ENCODE data around the gene TTYH3.

The TTYH3 gene

DNA sequence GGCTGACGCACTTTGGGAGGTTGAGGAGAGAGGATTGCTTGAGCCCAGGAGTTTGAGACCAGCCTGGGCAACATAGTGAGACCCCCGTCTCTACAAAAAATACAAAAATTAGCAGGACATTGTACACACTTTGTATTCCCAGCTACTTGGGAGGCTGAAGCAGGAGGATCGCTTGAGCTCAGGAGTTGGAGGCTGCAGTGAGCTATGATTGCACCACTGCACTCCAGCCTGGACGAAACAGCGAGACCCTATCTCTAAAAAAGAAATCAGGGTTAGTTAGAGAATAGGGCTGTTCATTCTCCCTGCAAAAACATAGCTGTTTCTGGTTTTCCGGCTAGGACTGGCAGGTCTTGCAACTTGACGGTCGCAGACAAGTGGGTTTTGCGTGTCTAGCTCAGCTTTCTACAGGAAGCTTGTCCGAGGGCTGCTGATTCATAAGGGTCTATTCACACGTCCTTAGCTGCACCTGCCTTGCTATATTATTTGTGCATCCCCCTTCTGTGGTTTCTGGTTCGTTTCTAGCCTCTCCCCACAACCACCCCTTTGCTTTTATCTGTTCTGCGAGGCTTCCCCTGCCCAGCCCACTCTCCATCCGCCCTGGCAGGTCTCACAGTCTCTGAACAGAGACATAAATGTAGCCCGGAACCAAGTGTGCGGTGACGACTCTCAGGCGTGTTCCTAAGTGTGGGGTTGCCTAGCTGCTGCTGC is 66.9 kb downstream of the TTYH3 start:
- Histone ChIP-seq H3K4me1 (ENCODE audit: control insufficient read depth, insufficient read depth, low read length, poor library complexity, severe bottlenecking) (peaks cover 15% of the 10 kb centered on the region), H3K27me3 (replicated peaks; ENCODE audit: control insufficient read depth, insufficient read depth, low read length, poor library complexity, severe bottlenecking) (no peaks in the 10 kb centered on the region), H3K9me3 (ENCODE audit: control insufficient read depth, low read length) (no peaks in the 10 kb centered on the region), H3K27ac (ENCODE audit: insufficient read depth, low read length, poor library complexity, severe bottlenecking) (peak overlapping the region; percentile 9), H3K36me3 (ENCODE audit: control insufficient read depth, insufficient read depth, low read length) (no peaks in the 10 kb centered on the region), H3K4me3 (ENCODE audit: insufficient read depth, low read depth, low read length, poor library complexity, severe bottlenecking) (peak overlapping the region; percentile 32)
- peak; percentile 13 to 45 (median 27) for DNase-seq

DNA sequence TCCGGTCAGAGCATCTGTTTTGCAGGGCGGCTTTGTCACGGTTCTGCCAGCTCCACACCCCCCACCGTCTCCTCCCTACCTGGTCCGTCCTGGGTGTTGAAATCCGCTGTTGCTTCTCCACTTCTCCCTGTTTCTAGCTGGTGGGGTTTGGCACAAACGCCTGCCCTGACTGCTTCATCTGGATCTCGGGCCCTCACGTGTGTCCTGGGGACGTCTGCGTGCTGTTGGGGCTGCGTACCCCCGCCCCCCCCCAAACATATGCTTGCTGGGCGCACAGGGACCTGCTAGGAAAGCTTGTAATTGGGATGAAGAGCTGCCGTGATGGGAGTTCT is 67.5 kb downstream of the TTYH3 start:
- Histone ChIP-seq H3K9me3 (ENCODE audit: control insufficient read depth, low read length) (no peaks in the 10 kb centered on the region), H3K4me3 (ENCODE audit: insufficient read depth, low read depth, low read length, poor library complexity, severe bottlenecking) (peak overlapping the region; percentile 32), H3K4me1 (ENCODE audit: control insufficient read depth, insufficient read depth, low read length, poor library complexity, severe bottlenecking) (peaks cover 15% of the 10 kb centered on the region), H3K36me3 (ENCODE audit: control insufficient read depth, insufficient read depth, low read length) (no peaks in the 10 kb centered on the region), H3K27me3 (replicated peaks; ENCODE audit: control insufficient read depth, insufficient read depth, low read length, poor library complexity, severe bottlenecking) (no peaks in the 10 kb centered on the region), H3K27ac (ENCODE audit: insufficient read depth, low read length, poor library complexity, severe bottlenecking) (peak overlapping the region; percentile 9)
- DNase-seq: no peak

- no peak for DNase-seq
- H3K9me3 ChIP-seq (ENCODE audit: control insufficient read depth, low read length): no peaks in the 10 kb centered on the region
- H3K27me3 ChIP-seq (replicated peaks; ENCODE audit: control insufficient read depth, insufficient read depth, low read length, poor library complexity, severe bottlenecking): no peaks in the 10 kb centered on the region
- no peak overlapping the region for H3K27ac ChIP-seq (ENCODE audit: insufficient read depth, low read length, poor library complexity, severe bottlenecking)
- no peak overlapping the region for H3K4me3 ChIP-seq (ENCODE audit: insufficient read depth, low read depth, low read length, poor library complexity, severe bottlenecking)
- H3K4me1 ChIP-seq (ENCODE audit: control insufficient read depth, insufficient read depth, low read length, poor library complexity, severe bottlenecking): peaks cover 15% of the 10 kb centered on the region
- H3K36me3 ChIP-seq (ENCODE audit: control insufficient read depth, insufficient read depth, low read length): no peaks in the 10 kb centered on the region
Measured at GRCh38 chr7:2700141-2700850, 68.5 kb downstream of the TTYH3 start.

DNA sequence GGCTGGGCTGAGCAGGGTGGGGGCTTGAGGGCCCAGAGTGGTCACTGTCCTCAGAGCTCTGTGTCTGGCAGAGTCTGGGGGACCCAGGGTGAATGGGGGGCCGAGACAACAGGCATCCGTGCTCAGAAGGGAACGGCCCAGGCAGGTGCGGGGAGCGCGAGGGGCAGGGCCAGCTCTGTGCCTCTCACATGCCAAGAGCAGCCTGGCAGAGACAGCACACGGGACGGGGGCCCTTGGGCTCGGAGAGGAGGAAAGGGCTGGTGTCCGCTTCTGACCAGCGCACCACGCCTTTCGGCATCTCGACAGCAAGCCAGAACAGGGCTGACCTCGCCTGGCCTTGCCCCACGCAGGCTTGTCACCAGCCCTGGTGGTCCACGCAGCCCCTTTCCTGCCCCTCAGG is 69.6 kb downstream of the TTYH3 start:
- Histone ChIP-seq H3K9me3 (ENCODE audit: control insufficient read depth, low read length) (no peaks in the 10 kb centered on the region), H3K4me1 (ENCODE audit: control insufficient read depth, insufficient read depth, low read length, poor library complexity, severe bottlenecking) (peaks cover 15% of the 10 kb centered on the region), H3K27ac (ENCODE audit: insufficient read depth, low read length, poor library complexity, severe bottlenecking) (no peak overlapping the region), H3K4me3 (ENCODE audit: insufficient read depth, low read depth, low read length, poor library complexity, severe bottlenecking) (no peak overlapping the region), H3K27me3 (replicated peaks; ENCODE audit: control insufficient read depth, insufficient read depth, low read length, poor library complexity, severe bottlenecking) (no peaks in the 10 kb centered on the region), H3K36me3 (ENCODE audit: control insufficient read depth, insufficient read depth, low read length) (no peaks in the 10 kb centered on the region)
- no peak for DNase-seq

DNA sequence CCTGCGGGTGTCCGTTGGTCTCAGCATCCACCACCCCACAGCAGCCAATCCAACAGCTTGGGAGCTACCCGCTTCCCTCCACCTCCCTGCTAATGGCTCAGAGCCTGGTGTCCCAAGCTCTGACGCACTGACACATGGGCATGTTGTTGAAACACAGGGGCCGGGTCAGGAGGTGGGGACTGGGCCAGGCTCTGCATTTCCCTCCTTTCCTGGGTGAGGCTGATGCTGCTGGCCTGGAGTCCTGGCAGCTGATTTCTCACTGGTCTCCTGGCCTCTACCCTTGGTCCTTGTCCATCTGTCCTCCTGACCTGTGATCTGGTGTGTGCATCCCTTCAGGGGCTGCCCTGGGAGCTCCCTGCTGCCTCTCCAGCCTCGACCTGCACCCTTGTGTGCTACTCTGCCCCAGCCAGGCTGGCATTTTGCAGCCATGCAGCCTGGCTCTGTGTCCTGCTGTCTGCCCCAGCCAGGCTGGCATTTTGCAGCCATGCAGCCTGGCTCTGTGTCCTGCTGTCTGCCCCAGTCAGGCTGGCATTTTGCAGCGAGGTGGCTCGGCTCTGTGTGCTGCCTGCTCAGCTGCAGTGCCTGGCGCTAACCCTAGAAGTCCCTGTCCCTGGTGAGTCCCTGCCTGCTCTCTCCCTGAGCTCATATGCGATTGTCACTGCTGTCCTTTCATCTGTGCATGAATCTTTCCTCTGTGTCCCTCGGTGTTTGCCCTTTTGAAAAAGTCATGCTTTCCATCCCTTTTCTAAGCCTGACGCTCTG is 70.2 kb downstream of the TTYH3 start:
- no peaks in the 10 kb centered on the region for H3K27me3 ChIP-seq (replicated peaks; ENCODE audit: control insufficient read depth, insufficient read depth, low read length, poor library complexity, severe bottlenecking)
- DNase-seq: no peak
- no peaks in the 10 kb centered on the region for H3K36me3 ChIP-seq (ENCODE audit: control insufficient read depth, insufficient read depth, low read length)
- H3K27ac ChIP-seq (ENCODE audit: insufficient read depth, low read length, poor library complexity, severe bottlenecking): no peak overlapping the region
- no peak overlapping the region for H3K4me3 ChIP-seq (ENCODE audit: insufficient read depth, low read depth, low read length, poor library complexity, severe bottlenecking)
- no peaks in the 10 kb centered on the region for H3K9me3 ChIP-seq (ENCODE audit: control insufficient read depth, low read length)
- H3K4me1 ChIP-seq (ENCODE audit: control insufficient read depth, insufficient read depth, low read length, poor library complexity, severe bottlenecking): peaks cover 15% of the 10 kb centered on the region

DNA sequence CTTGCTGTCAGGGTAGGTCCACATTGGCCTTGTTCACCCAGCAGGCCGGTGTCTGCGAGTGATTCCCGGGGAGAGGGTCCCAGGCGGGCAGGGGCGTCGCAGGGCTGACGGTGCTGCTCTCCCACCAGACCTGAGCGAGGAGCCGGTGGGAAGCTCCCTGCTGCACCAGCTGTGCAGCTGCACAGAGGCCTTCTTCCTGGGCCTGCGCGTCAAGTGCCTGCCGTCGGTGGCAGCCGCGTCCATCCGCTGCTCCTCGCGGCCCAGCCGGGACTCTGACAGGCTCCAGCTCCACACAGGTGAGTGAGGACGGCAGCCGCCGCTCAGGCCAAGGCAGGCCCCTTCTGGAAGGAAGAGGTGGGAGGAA is 70.8 kb downstream of the TTYH3 start:
- H3K27ac ChIP-seq (ENCODE audit: insufficient read depth, low read length, poor library complexity, severe bottlenecking): no peak overlapping the region
- no peaks in the 10 kb centered on the region for H3K9me3 ChIP-seq (ENCODE audit: control insufficient read depth, low read length)
- H3K4me1 ChIP-seq (ENCODE audit: control insufficient read depth, insufficient read depth, low read length, poor library complexity, severe bottlenecking): peaks cover 15% of the 10 kb centered on the region
- H3K27me3 ChIP-seq (replicated peaks; ENCODE audit: control insufficient read depth, insufficient read depth, low read length, poor library complexity, severe bottlenecking): no peaks in the 10 kb centered on the region
- H3K36me3 ChIP-seq (ENCODE audit: control insufficient read depth, insufficient read depth, low read length): no peaks in the 10 kb centered on the region
- DNase-seq: no peak
- H3K4me3 ChIP-seq (ENCODE audit: insufficient read depth, low read depth, low read length, poor library complexity, severe bottlenecking): no peak overlapping the region

GRCh38 chr7:2705371-2706096 is 73.7 kb downstream of the TTYH3 start:
- Histone ChIP-seq H3K27ac (ENCODE audit: insufficient read depth, low read length, poor library complexity, severe bottlenecking) (no peak overlapping the region), H3K4me1 (ENCODE audit: control insufficient read depth, insufficient read depth, low read length, poor library complexity, severe bottlenecking) (peaks cover 14% of the 10 kb centered on the region), H3K4me3 (ENCODE audit: insufficient read depth, low read depth, low read length, poor library complexity, severe bottlenecking) (no peak overlapping the region), H3K36me3 (ENCODE audit: control insufficient read depth, insufficient read depth, low read length) (no peaks in the 10 kb centered on the region), H3K9me3 (ENCODE audit: control insufficient read depth, low read length) (no peaks in the 10 kb centered on the region), H3K27me3 (replicated peaks; ENCODE audit: control insufficient read depth, insufficient read depth, low read length, poor library complexity, severe bottlenecking) (no peaks in the 10 kb centered on the region)
- DNase-seq: no peak

DNA sequence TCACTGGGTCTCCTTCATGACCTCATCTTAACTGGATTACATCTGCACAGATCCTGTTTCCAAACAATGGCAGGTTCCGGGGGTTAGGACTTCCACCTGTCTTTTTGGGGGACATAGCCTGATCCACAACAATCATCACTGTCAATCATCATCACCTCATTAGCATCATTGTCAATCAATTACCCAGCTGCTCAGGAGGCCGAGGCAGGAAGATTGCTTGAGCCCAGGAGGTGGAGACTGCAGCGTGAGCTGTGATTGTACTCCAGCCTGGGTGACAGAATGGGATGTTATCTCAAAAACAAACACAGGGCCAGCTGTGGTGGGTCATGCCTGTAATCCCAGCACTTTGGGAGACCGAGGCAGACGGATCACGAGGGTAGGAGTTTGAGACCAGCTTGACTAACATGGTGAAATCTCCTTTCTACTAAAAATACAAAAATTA is 74.9 kb downstream of the TTYH3 start:
- no peak overlapping the region for H3K4me3 ChIP-seq (ENCODE audit: insufficient read depth, low read depth, low read length, poor library complexity, severe bottlenecking)

GRCh38 chr7:2707481-2707880 is 75.7 kb downstream of the TTYH3 start:
- no peaks in the 10 kb centered on the region for H3K36me3 ChIP-seq (ENCODE audit: control insufficient read depth, insufficient read depth, low read length)
- no peaks in the 10 kb centered on the region for H3K27me3 ChIP-seq (replicated peaks; ENCODE audit: control insufficient read depth, insufficient read depth, low read length, poor library complexity, severe bottlenecking)
- no peak overlapping the region for H3K4me3 ChIP-seq (ENCODE audit: insufficient read depth, low read depth, low read length, poor library complexity, severe bottlenecking)
- DNase-seq: no peak
- no peaks in the 10 kb centered on the region for H3K9me3 ChIP-seq (ENCODE audit: control insufficient read depth, low read length)
- H3K27ac ChIP-seq (ENCODE audit: insufficient read depth, low read length, poor library complexity, severe bottlenecking): no peak overlapping the region
- peaks cover 27% of the 10 kb centered on the region for H3K4me1 ChIP-seq (ENCODE audit: control insufficient read depth, insufficient read depth, low read length, poor library complexity, severe bottlenecking)

More for the DNA sequence above, 74.9 kb downstream of the TTYH3 start:
- Histone ChIP-seq H3K27ac (ENCODE audit: insufficient read depth, low read length, poor library complexity, severe bottlenecking) (no peak overlapping the region), H3K4me1 (ENCODE audit: control insufficient read depth, insufficient read depth, low read length, poor library complexity, severe bottlenecking) (peaks cover 25% of the 10 kb centered on the region), H3K9me3 (ENCODE audit: control insufficient read depth, low read length) (no peaks in the 10 kb centered on the region), H3K27me3 (replicated peaks; ENCODE audit: control insufficient read depth, insufficient read depth, low read length, poor library complexity, severe bottlenecking) (no peaks in the 10 kb centered on the region), H3K36me3 (ENCODE audit: control insufficient read depth, insufficient read depth, low read length) (no peaks in the 10 kb centered on the region)
- no peak for DNase-seq
